HEK293 (cell line): ENCODE measurements around the gene NRP1.
A peak's percentile ranks its signal among the peaks of the same experiment; 100 is the strongest.

Source experiments
- BCL11A ChIP-seq: fragments of 450-650 bp; formaldehyde crosslinking; IDR thresholded peaks from 2 replicates; pipeline ENCODE4 v1.5.1; 2016; ENCODE audit warnings: low read depth, missing biosample characterization, missing genetic modification characterization
- EGR2 ChIP-seq: fragments of 450-650 bp; formaldehyde crosslinking; IDR thresholded peaks from 2 replicates; pipeline ENCODE4 v1.5.1; 2016; ENCODE audit warnings: low read depth, missing biosample characterization, missing genetic modification characterization
- PATZ1 ChIP-seq: fragments of 450-650 bp; formaldehyde crosslinking; IDR thresholded peaks from 2 replicates; pipeline ENCODE4 v1.5.1; 2016; ENCODE audit warnings: missing biosample characterization, missing genetic modification characterization
- SCRT1 ChIP-seq: fragments of 450-650 bp; formaldehyde crosslinking; IDR thresholded peaks from 2 replicates; pipeline ENCODE4 v1.5.1; 2016; ENCODE audit warnings: missing biosample characterization, missing genetic modification characterization, borderline replicate concordance
- SCRT2 ChIP-seq: fragments of 450-650 bp; formaldehyde crosslinking; IDR thresholded peaks from 2 replicates; pipeline ENCODE4 v1.5.1; 2016; ENCODE audit warnings: missing biosample characterization, missing genetic modification characterization
- SP3 ChIP-seq: fragments of 450-650 bp; formaldehyde crosslinking; IDR thresholded peaks from 2 replicates; pipeline ENCODE4 v1.5.1; 2016; ENCODE audit warnings: missing biosample characterization, missing genetic modification characterization
- WT1 ChIP-seq: fragments of 450-650 bp; formaldehyde crosslinking; IDR thresholded peaks from 2 replicates; pipeline ENCODE4 v1.5.1; 2016; ENCODE audit warnings: missing biosample characterization, missing genetic modification characterization
- YY2 ChIP-seq: fragments of 450-650 bp; formaldehyde crosslinking; IDR thresholded peaks from 2 replicates; pipeline ENCODE4 v1.5.1; 2016; ENCODE audit warnings: missing biosample characterization, missing genetic modification characterization
- ZBTB6 ChIP-seq: fragments of 450-650 bp; formaldehyde crosslinking; IDR thresholded peaks from 2 replicates; pipeline ENCODE4 v1.5.1; 2017; ENCODE audit warnings: missing biosample characterization, missing genetic modification characterization
- ZBTB7A ChIP-seq: fragments of 450-650 bp; formaldehyde crosslinking; IDR thresholded peaks from 2 replicates; pipeline ENCODE4 v1.5.1; 2016; ENCODE audit warnings: low read depth, missing biosample characterization, missing genetic modification characterization
- ZNF155 ChIP-seq: fragments of 450-650 bp; formaldehyde crosslinking; IDR thresholded peaks from 2 replicates; pipeline ENCODE4 v1.5.1; 2016; ENCODE audit warnings: missing biosample characterization, missing genetic modification characterization
- ZNF169 ChIP-seq: fragments of 450-650 bp; formaldehyde crosslinking; IDR thresholded peaks from 2 replicates; pipeline ENCODE4 v1.5.1; 2016; ENCODE audit warnings: missing biosample characterization, missing genetic modification characterization
- ZNF19 ChIP-seq: fragments of 450-650 bp; formaldehyde crosslinking; IDR thresholded peaks from 2 replicates; pipeline ENCODE4; 2016; ENCODE audit warnings: missing biosample characterization, missing genetic modification characterization, low read depth
- ZNF24 ChIP-seq: fragments of 450-650 bp; formaldehyde crosslinking; IDR thresholded peaks from 2 replicates; pipeline ENCODE4 v1.5.1; 2016; ENCODE audit warnings: missing biosample characterization, missing genetic modification characterization
- ZNF398 ChIP-seq: fragments of 450-650 bp; formaldehyde crosslinking; IDR thresholded peaks from 2 replicates; pipeline ENCODE4 v1.5.1; 2017; ENCODE audit warnings: missing biosample characterization, missing genetic modification characterization
- ZNF404 ChIP-seq: fragments of 450-650 bp; formaldehyde crosslinking; IDR thresholded peaks from 2 replicates; pipeline ENCODE4 v1.5.1; 2017; ENCODE audit warnings: missing biosample characterization, missing genetic modification characterization
- ZNF416 ChIP-seq: fragments of 450-650 bp; formaldehyde crosslinking; IDR thresholded peaks from 2 replicates; pipeline ENCODE4 v1.5.1; 2016; ENCODE audit warnings: missing biosample characterization, missing genetic modification characterization
- ZNF501 ChIP-seq: fragments of 450-650 bp; formaldehyde crosslinking; IDR thresholded peaks from 2 replicates; pipeline ENCODE4 v1.5.1; 2016; ENCODE audit warnings: missing biosample characterization, missing genetic modification characterization
- ZNF561 ChIP-seq: fragments of 450-650 bp; IDR thresholded peaks from 2 replicates; pipeline ENCODE4 v1.5.1; 2018; ENCODE audit warnings: missing biosample characterization, missing genetic modification characterization, borderline replicate concordance
- ZNF664 ChIP-seq: fragments of 450-650 bp; formaldehyde crosslinking; IDR thresholded peaks from 2 replicates; pipeline ENCODE4 v1.5.1; 2016; ENCODE audit warnings: missing biosample characterization, missing genetic modification characterization
- ZNF677 ChIP-seq: fragments of 450-650 bp; IDR thresholded peaks from 2 replicates; pipeline ENCODE4 v1.5.0; 2018; ENCODE audit warnings: missing biosample characterization, mild to moderate bottlenecking, missing genetic modification characterization, moderate library complexity
- ZNF791 ChIP-seq: fragments of 450-650 bp; formaldehyde crosslinking; IDR thresholded peaks from 2 replicates; pipeline ENCODE4 v1.5.1; 2016; ENCODE audit warnings: missing biosample characterization, missing genetic modification characterization
- ZSCAN5A ChIP-seq: fragments of 450-650 bp; formaldehyde crosslinking; IDR thresholded peaks from 2 replicates; pipeline ENCODE4 v1.5.1; 2016; ENCODE audit warnings: missing biosample characterization, missing genetic modification characterization
- TF ChIP-seq, protein P1 (sequence below): fragments of 450-650 bp; formaldehyde crosslinking; IDR thresholded peaks from 2 replicates; pipeline ENCODE4 v1.5.1; 2016; ENCODE audit warnings: missing biosample characterization, missing genetic modification characterization
- TF ChIP-seq, protein P2 (sequence below): fragments of 450-650 bp; formaldehyde crosslinking; IDR thresholded peaks from 2 replicates; pipeline ENCODE4 v1.5.1; 2016; ENCODE audit warnings: missing biosample characterization, missing genetic modification characterization, low read depth
- TF ChIP-seq, protein P3 (sequence below): fragments of 450-650 bp; formaldehyde crosslinking; IDR thresholded peaks from 2 replicates; pipeline ENCODE4 v1.5.1; 2017; ENCODE audit warnings: missing biosample characterization, missing genetic modification characterization

Gene NRP1

GRCh38 chr10:33333260-33334101 is 986 bp downstream of the NRP1 start (continued):
- TF ChIP-seq ZBTB6 (tag by site-specific recombination) (no peak), ZNF24 (0 out of 2 replicates have a peak, but pooled peaks have one; percentile 39), ZNF664 (no peak), SP3 (tag by site-specific recombination) (no peak), ZNF404 (tag by site-specific recombination) (no peak), ZBTB7A (tag by site-specific recombination) (no peak), YY2 (tag by site-specific recombination) (no peak), PATZ1 (no peak), BCL11A (peak; percentile 83), EGR2 (tag by site-specific recombination) (peak; percentile 69), ZNF155 (no peak), ZNF416 (no peak), WT1 (tag by site-specific recombination) (peak; percentile 92), ZNF19 (no peak), SCRT1 (tag by site-specific recombination) (no peak), SCRT2 (tag by site-specific recombination) (no peak), ZNF561 (no peak), ZSCAN5A (no peak), ZNF169 (tag by site-specific recombination) (no peak), ZNF791 (no peak), ZNF501 (0 out of 2 replicates have a peak, but pooled peaks have one; percentile 17), ZNF398 (no peak), ZNF677 (tag by site-specific recombination) (no peak)
- TF ChIP-seq, protein P1, sequence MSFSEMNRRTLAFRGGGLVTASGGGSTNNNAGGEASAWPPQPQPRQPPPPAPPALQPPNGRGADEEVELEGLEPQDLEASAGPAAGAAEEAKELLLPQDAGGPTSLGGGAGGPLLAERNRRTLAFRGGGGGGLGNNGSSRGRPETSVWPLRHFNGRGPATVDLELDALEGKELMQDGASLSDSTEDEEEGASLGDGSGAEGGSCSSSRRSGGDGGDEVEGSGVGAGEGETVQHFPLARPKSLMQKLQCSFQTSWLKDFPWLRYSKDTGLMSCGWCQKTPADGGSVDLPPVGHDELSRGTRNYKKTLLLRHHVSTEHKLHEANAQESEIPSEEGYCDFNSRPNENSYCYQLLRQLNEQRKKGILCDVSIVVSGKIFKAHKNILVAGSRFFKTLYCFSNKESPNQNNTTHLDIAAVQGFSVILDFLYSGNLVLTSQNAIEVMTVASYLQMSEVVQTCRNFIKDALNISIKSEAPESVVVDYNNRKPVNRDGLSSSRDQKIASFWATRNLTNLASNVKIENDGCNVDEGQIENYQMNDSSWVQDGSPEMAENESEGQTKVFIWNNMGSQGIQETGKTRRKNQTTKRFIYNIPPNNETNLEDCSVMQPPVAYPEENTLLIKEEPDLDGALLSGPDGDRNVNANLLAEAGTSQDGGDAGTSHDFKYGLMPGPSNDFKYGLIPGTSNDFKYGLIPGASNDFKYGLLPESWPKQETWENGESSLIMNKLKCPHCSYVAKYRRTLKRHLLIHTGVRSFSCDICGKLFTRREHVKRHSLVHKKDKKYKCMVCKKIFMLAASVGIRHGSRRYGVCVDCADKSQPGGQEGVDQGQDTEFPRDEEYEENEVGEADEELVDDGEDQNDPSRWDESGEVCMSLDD (tag by site-specific recombination), result no peak
- TF ChIP-seq, protein P2, sequence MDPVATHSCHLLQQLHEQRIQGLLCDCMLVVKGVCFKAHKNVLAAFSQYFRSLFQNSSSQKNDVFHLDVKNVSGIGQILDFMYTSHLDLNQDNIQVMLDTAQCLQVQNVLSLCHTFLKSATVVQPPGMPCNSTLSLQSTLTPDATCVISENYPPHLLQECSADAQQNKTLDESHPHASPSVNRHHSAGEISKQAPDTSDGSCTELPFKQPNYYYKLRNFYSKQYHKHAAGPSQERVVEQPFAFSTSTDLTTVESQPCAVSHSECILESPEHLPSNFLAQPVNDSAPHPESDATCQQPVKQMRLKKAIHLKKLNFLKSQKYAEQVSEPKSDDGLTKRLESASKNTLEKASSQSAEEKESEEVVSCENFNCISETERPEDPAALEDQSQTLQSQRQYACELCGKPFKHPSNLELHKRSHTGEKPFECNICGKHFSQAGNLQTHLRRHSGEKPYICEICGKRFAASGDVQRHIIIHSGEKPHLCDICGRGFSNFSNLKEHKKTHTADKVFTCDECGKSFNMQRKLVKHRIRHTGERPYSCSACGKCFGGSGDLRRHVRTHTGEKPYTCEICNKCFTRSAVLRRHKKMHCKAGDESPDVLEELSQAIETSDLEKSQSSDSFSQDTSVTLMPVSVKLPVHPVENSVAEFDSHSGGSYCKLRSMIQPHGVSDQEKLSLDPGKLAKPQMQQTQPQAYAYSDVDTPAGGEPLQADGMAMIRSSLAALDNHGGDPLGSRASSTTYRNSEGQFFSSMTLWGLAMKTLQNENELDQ, result no peak
- TF ChIP-seq, protein P3, sequence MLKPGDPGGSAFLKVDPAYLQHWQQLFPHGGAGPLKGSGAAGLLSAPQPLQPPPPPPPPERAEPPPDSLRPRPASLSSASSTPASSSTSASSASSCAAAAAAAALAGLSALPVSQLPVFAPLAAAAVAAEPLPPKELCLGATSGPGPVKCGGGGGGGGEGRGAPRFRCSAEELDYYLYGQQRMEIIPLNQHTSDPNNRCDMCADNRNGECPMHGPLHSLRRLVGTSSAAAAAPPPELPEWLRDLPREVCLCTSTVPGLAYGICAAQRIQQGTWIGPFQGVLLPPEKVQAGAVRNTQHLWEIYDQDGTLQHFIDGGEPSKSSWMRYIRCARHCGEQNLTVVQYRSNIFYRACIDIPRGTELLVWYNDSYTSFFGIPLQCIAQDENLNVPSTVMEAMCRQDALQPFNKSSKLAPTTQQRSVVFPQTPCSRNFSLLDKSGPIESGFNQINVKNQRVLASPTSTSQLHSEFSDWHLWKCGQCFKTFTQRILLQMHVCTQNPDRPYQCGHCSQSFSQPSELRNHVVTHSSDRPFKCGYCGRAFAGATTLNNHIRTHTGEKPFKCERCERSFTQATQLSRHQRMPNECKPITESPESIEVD (tag by site-specific recombination), result peak; percentile 95
